SU-DHL-6 (cell line): ENCODE results near the gene CDH13.

ENCODE experiments used
- EZH2phosphoT487 ChIP-seq: fragments of 200-600 bp; sonication (generic), shearing (Covaris generic); conservative IDR thresholded peaks from 2 replicates; pipeline ENCODE4 v1.6.1; 2018; ENCODE audit warnings: mild to moderate bottlenecking, antibody characterized with exemption, low read length, moderate library complexity, mixed read lengths
- TF ChIP-seq, protein P1 (sequence below): fragments of 200-600 bp; sonication (generic); IDR thresholded peaks from one replicate; pipeline ENCODE4 v1.5.1; 2017; ENCODE audit warnings: antibody characterized with exemption, mild to moderate bottlenecking, low read length, moderate library complexity; ENCODE audit not compliant: insufficient read depth, poor library complexity, severe bottlenecking

GRCh38 chr16:83117810-83118209 is 491.0 kb downstream of the CDH13 start:
- TF ChIP-seq, protein P1, sequence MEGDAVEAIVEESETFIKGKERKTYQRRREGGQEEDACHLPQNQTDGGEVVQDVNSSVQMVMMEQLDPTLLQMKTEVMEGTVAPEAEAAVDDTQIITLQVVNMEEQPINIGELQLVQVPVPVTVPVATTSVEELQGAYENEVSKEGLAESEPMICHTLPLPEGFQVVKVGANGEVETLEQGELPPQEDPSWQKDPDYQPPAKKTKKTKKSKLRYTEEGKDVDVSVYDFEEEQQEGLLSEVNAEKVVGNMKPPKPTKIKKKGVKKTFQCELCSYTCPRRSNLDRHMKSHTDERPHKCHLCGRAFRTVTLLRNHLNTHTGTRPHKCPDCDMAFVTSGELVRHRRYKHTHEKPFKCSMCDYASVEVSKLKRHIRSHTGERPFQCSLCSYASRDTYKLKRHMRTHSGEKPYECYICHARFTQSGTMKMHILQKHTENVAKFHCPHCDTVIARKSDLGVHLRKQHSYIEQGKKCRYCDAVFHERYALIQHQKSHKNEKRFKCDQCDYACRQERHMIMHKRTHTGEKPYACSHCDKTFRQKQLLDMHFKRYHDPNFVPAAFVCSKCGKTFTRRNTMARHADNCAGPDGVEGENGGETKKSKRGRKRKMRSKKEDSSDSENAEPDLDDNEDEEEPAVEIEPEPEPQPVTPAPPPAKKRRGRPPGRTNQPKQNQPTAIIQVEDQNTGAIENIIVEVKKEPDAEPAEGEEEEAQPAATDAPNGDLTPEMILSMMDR = no peak
- TF ChIP-seq EZH2phosphoT487 = no peak
